HG03135 (cell line): ENCODE measurements around the gene ASTL.
A peak's percentile ranks its signal among the peaks of the same experiment; 100 is the strongest.
"Not testable (repeated sequence)": the region's sequence is repeated elsewhere in the genome, so short reads cannot be mapped to it uniquely, and the experiment has no call there.

Experiments
- ATAC-seq: cut with Tn5 transposase; IDR thresholded peaks from one replicate; pipeline ENCODE4 v1.9.1; 2021; ENCODE audit warnings: mild to moderate bottlenecking, moderate library complexity; ENCODE audit not compliant: unreplicated experiment

The ASTL gene

DNA sequence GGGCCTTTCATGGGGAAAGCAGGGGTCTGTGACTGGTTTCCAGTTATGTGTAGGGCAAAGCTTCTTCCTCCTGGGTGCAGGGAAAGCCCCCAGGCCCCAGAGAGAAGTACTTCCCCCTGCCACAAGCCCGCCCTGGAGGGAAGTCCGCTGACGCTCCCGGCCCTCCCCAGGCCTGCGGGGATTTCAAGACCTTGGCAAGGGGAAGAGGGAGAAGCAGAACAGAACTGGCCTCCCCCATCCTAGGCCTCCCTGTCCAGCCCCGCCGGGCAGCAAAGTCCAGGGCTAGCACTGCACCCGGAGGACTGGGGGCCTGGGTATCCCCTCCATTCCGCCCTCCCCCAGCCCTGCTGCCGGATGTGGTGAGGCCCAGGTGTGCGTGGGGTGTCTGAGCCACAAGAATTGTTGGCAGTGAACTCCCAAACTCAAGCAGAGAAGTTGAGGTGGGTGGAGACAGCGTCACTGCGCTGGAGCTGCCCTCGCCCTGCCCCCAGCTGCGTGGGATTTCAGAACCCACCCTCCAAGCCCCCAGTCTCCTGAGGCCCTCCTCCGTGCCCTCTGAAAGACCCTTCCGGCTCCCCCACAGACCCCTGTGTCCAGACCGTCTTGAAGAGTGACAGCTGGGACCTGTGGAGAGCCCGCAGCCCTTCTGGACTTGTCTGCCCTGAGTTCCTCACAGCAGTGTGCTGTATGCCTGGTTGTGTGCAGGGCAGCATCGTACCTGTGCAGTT, 8.0 kb upstream of the ASTL start:
- peak; percentile 27 for ATAC-seq

DNA sequence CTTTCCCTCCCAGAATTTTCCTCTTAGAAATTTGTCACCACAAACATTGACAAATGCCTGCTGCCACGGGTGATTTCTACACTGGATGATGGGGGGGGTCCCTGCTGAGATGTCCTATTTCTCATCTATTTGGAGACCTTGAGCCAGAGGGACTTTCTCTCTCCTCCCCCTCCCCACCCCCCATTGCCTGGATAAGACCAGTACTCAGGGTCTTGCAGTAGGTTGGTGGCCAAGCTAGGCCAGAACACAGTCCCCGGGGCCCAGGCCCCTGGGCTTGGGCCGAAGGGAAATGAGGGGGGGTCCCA, 7.5 kb upstream of the ASTL start:
- ATAC-seq = no peak

DNA sequence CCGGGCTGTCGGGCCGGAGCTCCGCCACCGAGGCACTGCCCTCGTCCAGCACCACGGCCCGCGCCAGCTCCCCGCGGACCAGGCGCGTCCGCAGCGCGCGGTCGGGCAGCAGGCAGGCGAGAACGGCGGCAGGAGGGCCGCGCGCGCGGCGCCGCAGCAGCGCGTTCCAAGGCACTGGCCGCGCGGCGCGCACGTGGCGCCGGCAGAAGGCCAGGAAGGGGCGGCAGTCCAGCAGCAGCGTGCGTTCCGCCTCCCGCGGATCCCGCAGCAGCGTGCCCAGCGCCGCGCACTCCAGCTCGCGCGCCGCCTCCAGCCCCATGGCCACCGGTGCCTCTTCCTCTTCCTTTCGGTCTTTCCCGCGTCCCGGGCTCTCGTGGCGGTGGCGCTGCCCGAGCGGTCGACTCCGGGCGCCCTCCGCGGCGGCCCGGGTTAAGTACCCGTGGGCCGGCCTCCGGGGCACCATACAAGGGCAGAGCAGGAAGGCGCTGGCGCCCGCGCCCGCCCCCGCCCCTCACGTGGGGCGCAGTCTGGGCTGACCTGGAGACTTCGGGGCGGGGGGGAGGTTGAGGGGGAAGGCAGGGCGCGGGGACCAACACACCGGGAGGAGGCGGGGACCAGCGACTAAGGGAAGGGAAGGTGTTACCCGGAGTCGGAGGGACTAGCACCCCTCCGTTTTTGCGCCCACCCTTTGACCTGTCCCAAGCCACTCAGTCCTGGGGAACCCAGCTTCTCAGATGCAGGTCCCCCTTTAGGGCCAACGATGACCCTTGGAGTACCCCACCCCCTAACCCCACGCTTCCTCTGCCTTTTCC, 6.9 kb upstream of the ASTL start, which contains the start of gene DUSP2:
Gene DUSP2 (minus strand): TSS at position 405 of the 812 bp plus-strand sequence. CDS start 86 bp downstream, at position 319.
- peak; percentile 46 for ATAC-seq

DNA sequence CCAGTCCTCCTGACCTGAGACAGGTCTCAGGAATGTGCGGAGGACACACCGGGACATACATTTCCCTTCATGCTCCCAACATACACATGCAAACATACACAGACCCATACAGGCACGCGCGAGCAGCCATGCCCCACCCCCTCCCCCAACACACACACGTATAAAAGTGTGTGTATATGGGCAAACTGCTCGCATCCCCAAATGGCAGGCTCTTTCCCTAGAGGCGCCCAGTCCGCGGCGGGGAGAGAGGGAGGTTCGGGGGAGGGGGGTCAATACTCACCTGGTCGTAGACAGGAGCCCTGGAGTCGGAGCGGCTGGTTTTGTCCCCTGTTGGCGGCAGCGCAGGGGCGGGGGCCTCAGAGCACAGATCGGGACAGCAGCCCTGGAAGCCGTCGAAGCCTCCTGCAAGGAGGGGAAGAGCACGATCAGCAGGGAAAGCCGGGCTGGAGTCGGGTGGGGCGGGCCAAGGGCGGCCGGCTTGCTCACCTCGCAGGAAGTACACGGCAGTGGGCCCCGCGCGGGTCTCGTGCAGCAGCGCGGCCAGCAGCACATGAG, 6.3 kb upstream of the ASTL start:
- peak; percentile 0 for ATAC-seq

DNA sequence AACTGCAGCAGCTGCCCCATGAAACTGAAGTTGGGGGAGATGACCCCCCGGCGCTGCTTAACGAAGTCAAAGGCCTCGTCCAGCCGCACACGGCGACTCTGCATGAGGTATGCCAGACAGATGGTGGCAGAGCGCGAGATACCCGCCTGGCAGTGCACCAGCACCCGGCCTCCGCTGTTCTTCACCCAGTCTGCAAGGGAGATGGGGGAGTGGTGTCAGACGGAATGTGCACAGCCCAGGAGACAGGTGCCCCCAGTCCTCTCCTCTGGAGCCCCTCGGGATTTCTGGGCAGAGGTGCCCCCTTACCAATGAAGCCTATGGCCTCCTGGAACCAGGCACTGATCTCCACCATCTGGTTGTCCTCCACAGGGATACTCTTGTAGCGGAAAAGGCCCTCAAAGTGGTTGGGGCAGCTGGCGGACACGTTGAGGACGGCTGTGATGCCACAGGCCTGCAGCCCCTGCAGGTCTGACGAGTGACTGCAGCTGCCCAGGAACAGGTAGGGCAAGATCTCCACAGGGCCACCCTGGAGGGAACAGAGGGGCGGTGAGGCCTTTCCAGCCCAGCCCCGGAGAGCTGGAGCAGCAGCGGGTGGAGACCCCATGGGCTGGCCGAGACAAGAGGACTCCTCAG, 5.7 kb upstream of the ASTL start:
- ATAC-seq = no peak

DNA sequence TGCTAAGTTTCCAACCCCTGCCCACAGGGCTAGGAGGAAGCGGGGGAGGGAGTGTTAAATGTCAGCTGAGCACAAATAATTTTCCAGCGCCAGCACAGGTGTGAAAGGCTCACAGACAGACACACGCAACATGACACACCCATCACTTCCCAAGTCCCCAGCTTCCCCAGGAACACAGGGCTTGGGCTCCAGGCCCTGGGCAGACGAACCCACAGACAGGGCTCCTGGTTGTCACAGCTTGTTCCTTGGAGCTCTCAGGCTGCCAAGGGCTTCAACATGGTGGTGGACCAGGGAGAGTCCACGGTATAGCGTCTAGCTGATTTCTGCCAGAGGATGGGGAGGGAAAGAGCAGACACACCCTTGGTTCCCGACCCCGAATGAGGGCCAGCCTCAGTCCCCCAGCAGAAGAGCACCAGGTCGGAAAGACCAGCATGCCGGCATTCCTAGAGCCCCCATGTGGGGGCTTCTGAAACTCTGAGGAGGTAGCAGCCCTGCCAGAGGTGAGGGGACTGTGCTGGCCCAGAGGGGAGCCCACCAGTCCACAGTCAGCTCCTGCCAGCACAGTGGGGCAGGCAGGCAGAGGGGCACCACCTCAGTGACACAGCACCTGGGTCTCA, 5.0 kb upstream of the ASTL start:
- no peak for ATAC-seq

DNA sequence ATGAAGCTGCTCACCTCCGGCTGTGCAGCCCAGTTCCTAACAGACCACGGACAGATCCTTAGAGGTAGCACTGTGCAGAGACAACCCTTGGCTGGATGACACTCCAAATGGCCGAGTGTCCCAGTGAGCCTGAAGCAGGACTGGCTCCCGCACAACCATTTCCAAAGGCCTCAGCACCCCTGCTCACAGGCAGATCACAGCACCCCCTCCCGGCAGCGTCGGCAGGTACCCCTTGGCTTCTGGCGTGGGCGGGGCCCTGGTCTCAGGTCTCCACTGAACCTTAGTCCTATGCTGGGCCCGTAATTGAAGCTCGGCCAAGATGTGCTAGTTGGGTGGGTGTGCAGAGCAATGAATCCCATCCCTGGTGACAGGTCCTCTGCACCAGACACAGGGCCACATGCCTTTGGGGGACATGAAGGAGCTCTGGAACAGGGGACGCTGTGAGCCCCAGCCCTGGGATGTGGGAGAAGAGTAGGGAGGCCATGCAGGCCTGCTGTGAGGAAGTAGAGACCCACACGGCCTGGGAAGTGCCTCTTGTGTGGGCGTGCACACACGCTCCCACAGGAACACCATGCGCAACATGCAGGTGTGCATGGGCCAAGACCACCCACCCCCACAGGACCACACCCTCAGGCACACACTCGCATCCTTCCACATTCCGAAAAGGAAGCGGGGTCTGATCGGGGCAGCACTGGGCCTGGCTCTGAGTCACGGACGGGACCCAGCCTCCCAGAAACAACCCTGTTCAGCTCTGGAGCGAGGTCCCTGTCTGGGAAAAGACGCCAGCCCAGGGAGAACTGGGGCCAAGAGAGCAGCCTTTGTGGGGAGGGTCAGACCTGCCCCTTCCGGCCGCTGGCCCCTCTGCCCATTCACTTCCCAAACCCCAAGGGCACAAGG, 4.2 kb upstream of the ASTL start:
- no peak for ATAC-seq

DNA sequence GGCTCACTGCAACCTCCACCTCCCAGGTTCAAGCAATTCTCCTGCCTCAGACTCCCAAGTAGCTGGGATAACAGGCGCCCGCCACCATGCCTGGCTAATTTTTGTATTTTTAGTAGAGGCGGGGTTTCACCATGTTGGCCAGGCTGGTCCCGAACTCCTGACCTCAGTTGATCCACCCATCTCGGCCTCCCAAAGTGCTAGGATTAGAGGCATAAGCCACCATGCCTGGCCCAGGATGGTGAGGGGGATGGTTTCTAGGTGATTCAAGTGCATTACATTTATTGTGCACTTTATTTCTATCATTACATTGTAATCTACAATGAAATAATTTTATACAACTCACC, 3.3 kb upstream of the ASTL start:
- ATAC-seq = not testable (repeated sequence)

DNA sequence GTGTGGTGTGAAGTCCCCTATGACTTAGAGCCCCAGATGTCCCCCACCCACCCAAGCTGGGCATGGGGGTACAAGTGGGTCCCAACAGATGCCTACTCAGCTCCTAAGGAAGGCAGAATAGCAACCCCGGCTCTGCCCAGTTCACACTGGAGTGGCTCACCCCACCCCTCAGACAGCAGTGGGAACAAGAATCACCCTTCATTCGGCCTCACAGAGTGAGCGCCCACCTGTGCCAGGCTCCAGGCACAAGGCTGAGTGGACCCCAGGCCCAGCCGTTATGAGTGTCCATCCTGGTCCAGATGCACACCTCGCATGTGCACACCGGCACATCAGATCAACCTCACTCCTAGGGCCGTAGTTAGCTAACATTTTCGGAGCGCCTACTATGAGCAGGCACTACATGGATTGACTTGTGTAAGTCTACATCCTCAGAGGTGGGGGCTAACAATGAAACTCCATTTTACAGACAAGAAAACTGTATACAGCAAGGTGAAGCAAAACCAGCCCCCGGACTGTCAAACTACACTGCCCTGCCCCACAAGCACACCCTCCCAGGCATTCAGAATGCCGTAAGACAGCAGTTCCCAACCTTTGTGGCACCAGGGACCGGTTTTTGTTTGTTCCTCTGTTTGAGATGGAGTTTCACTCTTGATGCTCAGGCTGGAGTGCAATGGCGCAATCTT, 2.8 kb upstream of the ASTL start:
- no peak for ATAC-seq

DNA sequence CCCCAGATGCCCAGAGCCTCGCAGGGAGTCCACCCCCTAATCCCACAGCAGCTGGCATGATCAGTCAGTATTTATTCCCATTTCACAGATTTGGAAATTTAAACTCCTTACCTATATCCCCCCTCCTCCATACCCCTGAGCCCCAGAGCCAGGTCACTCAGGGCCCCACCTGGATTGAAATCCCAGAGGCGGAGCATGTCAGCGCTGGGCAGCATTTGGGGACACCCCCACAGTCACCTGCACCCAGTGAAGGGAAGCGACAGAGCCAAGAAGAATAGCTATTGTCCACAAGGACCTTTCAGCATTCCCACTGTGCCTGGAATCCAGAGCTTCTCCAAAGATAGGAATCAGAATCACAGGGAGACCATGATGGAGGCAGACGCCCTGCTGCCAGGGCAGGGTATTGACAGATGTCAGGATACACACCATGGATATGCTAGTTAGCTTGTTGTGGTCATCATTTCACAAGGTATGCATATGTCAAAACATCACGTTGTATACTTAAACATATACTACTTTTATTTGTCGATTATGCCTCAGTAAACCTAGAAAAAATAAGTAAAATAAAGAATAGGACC, 968 bp upstream of the ASTL start:
- ATAC-seq = no peak

DNA sequence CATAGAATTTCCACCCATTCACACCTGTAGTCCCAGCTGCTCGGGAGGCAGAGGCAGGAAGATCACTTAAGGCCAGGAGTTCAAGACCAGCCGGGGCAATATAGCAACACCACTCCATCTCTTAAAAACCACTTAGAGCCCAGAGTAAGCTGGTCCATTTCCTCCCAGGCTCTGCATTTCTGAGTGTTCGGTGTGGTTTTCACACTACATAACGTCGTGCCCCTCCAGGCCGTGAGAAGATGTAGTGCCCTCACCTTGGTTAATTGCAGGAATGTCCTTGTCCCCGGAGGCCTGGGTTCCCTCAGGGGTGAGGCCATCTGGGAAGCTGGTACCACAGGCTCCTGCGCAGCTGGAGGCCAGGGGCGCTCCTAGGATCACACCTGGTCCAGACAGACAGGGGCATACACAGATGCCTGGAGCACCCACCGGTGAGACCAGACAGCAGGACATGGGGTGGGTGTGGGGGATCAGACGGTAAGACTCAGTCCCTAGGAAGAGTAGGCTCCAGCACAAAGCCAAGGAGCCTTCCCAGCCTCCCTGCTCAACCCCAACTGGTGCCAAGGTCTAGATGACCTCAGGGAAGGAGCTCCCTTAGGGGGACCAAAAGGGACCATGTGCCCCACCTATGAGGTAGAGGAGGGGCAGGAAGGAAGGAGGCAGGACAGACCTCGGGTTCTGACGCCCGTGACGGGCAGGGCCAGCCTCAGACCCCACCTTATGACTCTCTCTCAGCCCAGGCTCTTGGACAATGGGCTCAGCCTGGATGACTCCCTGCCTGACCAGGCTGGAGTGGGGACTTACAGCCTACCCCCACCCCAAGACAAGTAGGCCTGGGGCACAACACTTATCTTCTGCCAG, 752 bp downstream of the ASTL start:
- ATAC-seq = no peak

DNA sequence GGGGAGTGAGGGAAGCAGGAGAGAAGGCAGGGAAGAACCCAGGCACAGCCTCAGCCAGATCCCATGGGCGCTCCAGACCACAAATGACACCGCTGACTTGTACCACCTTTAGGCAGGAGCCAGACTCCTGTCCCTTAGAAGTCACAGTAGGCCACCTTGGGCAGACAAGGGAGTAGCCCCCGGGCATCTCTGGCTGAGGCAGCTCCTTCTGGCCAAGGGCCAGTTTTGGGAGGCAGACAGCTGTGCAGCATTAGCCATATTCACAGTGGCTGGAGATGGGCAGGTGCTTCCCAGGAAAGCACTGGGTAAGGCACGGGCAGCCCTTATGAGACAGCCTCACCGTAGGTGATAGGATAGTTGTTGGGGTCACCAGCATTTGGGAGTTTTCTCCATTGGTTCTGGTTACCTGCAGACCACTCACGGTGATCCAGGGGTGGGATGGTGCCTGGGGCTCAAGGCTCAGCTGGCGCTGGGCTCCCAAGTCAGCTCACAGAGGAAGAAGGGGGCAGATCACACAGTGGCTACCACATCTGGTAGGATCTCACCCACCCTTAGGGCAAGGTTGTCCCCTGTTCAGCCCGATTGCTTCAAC, 2.1 kb downstream of the ASTL start:
- ATAC-seq = no peak

DNA sequence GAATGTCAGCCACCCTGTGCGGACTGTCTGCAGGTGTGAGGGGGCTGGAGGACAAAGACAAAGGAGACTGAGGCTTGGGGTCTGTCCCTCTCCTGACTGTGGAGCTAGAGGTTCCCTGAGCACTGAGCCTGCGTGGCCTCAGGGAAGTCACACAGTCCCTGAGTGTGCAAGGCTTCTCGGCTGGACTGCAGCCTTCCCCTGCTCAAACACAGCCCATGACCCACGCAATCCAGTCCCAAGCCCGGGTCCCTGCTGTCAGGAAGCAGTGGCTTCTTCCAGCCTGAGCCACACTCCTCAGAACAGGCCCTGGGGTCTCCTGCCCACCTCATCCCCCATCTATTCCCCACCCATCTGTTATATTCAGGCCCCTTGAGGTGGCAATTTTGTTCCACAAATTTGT, 2.7 kb downstream of the ASTL start:
- no peak for ATAC-seq

DNA sequence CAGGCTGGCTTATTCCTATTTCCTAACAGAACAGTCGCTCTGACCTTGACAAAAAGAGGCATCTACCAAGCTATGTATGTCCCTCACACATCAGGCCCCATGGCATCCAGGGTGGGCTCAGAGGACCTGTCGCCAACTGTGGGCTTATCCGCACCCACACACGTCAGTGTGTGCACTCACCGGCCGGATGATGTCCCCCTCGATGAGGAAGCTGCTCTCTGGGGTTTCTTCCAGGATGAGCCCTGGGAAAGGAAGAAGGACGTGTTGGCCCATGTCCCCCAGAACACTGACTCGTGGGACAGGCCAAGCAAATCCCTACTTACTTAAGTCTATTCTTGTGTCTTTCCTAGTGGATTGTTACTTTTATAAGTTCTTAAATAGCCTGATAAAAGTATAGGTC, 3.1 kb downstream of the ASTL start:
- ATAC-seq = no peak

DNA sequence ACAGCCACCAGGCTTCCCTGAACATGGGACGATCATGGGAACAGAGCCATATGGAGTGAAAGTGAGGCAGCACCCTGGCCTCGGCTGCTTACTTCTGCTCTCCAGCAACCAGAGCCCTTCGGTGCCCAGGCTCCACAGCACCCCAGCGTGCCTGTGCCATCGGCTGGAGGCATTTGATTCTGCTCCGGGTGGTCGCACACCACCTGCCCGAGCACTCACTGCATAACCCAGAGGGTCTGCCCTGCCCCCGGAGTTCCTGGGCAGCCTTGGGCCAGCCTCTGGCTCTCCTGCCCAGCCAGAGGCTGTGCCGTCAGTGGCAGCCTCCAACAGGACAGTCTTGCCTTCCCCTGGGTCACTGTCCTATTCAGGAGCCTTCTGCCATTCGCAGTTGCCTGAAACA, 3.9 kb downstream of the ASTL start:
- no peak for ATAC-seq

DNA sequence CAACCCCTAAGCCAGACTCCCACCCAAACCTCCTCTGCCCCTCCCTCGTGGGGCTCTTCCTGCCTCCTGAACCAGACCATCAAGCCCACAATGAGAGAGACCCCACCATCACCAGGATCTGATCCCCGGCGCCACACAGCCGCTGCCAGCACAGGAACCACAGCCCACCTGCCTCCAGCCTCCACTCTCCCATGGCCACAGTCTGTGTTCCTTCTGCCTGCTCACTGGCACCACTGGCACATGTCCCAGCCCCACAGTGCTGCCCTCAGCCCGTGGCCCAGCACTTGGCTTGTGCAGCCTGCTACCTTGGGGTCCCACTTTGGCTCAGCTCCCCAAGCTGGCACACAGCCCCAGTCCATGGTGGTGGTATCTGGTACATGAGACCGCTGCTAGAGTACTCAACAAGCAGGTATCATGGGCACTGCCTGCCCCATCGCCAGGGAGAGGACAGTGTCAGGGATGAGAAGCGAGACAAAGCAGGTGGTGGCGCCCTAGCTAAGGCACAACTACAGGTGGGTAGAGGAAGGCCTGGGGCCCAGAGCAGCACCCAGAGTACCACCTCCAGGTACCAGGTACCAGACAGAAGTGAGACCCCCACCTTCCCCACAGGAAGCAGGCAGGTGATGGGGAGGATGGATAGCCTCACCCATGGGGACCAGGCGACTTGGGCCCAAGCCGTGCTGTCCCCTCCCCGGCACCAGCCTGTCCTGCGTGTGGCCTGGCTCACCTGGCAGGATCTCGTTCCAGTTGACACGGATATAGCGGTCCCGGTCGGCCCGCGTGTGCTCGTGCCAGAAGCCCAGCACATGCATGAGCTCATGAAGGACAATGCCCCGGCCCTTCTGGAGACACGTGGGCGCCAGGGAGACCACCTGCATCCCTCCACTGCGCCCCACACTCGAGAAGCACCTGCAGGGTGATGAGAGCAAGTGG, 6.2 kb downstream of the ASTL start:
- no peak for ATAC-seq

DNA sequence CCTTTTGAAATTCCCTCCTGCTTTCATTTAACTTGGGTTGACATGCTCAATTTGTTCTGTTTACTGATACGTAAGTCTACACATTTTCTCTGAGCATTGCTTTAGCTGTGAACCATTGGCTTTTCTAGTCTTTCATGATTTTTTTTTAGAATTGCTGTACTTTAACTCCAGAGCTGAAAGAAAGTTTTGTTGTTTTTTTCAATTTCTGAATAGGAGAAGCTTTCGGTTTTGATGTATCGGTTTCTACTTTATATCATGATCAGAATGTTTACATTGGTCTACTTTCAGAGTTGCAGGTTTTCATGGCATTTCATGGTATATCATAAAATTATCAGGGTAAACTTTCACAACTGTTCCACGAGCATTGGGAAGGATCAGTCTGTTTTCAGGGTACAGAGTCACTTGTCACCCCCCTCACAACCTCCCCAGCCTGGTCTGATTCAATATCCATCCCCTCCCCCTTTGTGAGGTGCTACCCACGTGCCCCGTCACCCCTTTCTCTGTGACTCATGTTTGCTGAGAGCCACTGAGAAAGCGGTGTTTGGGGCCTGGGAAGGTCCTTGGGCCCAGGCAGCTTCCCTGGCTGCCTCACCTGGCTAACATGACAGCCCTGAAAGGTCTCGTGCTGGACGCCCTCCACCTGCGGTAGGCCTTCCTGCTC, 7.0 kb downstream of the ASTL start:
- no peak for ATAC-seq
